HG02798 (cell line): Measurements from ENCODE around the gene SPANXN5.
"Not testable (repeated sequence)": the region's sequence is repeated elsewhere in the genome, so short reads cannot be mapped to it uniquely, and the experiment has no call there.

Source experiments
- ATAC-seq: cut with Tn5 transposase; IDR thresholded peaks from one replicate; pipeline ENCODE4 v1.9.1; 2021; ENCODE audit warnings: mild to moderate bottlenecking; ENCODE audit not compliant: unreplicated experiment, poor library complexity

The SPANXN5 gene

GRCh38 chrX:52797327-52797726 is at the start of gene SPANXN5:
Gene SPANXN5, minus strand, starts transcription at chrX:52797427. Its CDS starts 79 bp downstream, at chrX:52797348.
- not testable (repeated sequence) for ATAC-seq

DNA sequence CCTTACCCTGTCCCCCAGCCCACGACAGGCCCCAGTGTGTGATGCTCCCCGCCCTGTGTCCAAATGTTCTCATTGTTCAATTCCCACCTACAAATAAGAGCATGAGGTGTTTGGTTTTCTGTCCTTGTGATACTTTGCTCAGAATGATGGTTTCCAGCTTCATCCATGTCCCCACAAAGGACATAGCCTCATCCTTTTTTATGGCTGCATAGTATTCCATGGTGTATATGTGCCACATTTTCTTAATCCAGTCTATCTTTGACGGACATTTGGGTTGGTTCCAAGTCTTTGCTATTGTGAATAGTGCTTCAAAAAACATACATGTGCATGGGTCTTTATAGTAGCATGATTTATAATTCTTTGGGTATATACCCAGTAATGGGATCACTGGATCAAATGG is 46.4 kb upstream of the SPANXN5 start:
- ATAC-seq: not testable (repeated sequence)

DNA sequence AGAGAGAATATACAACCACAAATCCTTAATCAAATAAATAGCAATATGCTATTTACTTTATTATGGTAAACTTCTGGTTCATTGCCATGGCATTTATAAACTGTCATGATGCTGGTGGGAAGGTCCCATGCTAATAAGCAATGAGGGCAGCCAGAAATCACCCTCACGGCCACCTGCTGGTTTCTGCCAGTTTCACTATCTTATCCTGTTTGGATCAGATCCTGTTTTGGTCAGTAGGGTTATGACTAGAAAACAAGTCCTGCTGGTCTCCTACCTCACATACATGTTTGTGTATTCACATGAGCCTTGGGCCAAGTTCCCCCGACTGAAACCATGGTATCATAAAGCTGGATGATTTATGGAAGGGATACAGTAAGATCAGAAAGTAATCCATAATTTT is 41.9 kb upstream of the SPANXN5 start:
- no peak for ATAC-seq

GRCh38 chrX:52830551-52830950 is 33.3 kb upstream of the SPANXN5 start:
- no peak for ATAC-seq

GRCh38 chrX:52824608-52825007 is 27.4 kb upstream of the SPANXN5 start:
- ATAC-seq: no peak

GRCh38 chrX:52821079-52821760 is 24.0 kb upstream of the SPANXN5 start:
- ATAC-seq: no peak

- no peak for ATAC-seq
These were observed 22.6 kb upstream of the SPANXN5 start for GRCh38 chrX:52819788-52820187.

DNA sequence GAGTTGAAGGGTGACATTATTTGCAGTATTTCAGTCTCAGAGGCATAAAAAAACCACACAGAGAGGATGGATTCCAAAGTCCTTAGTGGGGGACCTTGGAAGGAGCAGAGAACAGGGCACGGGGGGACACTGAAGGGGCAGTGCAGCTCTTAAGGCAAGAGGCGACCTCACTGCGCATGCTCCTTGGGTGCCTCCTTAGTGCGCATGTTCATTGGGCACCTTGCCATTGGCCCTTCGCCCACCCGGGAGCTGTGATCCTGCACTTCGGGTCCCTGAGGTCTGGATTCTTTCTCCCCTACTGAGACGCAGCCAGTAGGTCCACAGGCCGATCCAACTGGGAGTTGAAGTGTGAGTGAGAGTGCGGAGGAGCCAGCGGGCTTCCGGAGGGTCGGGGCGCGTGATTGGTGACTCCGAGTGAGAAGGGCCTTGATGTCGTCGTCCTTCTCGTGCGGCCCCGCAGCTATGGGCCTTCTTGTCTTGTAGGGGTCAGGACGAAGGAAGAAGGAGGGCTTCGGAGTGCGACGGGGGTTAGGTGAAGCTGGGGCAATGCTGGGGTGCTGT is 13.9 kb upstream of the SPANXN5 start, which contains the start of gene XAGE5:
TSS of gene XAGE5 (plus strand) at position 223 of the 561 bp plus-strand sequence. CDS start 1,280 bp downstream, outside the sequence.
- no peak for ATAC-seq

DNA sequence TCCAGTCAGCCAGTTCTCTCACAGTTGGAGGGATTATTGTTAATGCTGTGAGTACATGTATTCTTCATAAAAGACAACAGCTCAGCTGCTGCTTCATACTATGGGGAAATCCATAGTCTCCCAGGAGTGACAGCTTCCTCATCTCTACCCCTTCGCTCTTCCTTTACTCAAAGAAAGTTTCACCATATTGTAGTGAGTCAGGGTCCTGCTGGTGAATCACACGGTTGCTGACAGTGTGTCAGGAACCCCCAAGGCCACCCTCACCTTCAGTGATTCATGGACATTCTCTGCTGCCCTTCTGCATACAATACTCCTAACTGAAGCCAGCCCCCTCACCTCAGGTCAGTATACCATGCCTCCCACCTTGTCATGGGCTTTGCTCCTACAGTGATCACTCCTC is 7.6 kb upstream of the SPANXN5 start:
- not testable (repeated sequence) for ATAC-seq

- ATAC-seq: not testable (repeated sequence)
These were observed 23.7 kb downstream of the SPANXN5 start for GRCh38 chrX:52773504-52773903.

DNA sequence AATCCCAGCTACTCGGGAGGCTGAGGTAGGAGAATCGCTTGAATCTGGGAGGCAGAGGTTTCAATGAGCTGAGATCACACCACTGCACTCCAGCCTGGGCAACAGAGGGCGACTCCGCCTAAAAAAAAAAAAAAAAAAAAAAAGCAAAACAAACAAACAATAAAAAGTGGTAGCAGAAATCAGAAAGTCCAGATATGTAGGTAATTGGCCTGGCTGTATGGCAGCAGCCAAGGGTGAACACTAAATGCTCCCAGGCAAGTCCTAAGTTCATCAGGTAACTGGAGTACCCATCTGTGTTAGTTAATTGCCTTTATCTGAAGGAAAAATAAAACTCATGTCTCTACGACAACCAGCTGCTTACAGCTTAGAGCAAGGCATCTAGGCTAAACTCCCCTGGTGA is 31.2 kb downstream of the SPANXN5 start:
- not testable (repeated sequence) for ATAC-seq

DNA sequence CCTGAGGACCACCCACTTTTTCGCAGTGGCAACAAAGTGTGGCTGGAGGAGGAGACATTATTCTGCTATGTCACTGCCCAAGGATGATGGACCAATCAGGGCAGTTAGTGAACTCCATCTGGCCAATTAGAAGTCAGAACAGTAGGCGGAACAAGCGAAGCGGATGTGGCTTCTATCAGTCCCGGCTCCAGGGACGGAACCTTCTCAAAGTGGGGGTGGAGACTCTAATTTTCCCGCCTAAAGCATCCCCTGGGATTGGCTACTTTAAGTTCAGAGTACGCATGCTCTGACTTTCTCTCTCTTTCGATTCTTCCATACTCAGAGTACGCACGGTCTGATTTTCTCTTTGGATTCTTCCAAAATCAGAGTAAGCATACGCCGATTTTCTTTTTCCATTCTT is 46.3 kb downstream of the SPANXN5 start, which contains the start of gene SSX2B:
TSS of gene SSX2B (plus strand) at position 301 of the 400 bp plus-strand sequence. CDS start 1,429 bp downstream, outside the sequence.
- not testable (repeated sequence) for ATAC-seq
